HepG2 (cell line): Measurements from ENCODE around the gene EFEMP2. TPM values are rescaled to one million over a fixed set of nuclear protein-coding genes. Genes with fewer than 3 reads are reported as not detected.

Experiments
- ATAC-seq: fragments of 200-7000 bp; cut with Tn5 transposase; 3 replicates; pipeline ENCODE4 v1.9.1; 2020; ENCODE audit warnings: mild to moderate bottlenecking, moderate library complexity
- BruUV-seq: library from RNA; stranded (reverse); fragments of 400-500 nt; replicated peaks from 2 replicates; lab custom pipeline; 2021; lab: Mats Ljungman, UMichigan
- CTCF ChIA-PET: fragments of 300-600 bp; formaldehyde crosslinking; extraction: SDS; loops from one replicate; lab custom pipeline; 2021; ENCODE audit warnings: low total read pairs, inconsistent platforms, low intra/inter-chr PET ratio; lab: Yijun Ruan, JAX
- POLR2A ChIA-PET: fragments of 350-600 bp; sonication (Branson Sonifier 250); formaldehyde crosslinking; loops from one replicate; lab custom pipeline; 2020; ENCODE audit warnings: antibody characterized with exemption, inconsistent platforms; lab: Yijun Ruan, JAX
- DNase-seq: peaks from one replicate; pipeline ENCODE4 v3.0.0-alpha.2; 2015; ENCODE audit warnings: low spot score
- FAIRE-seq: peaks from 3 replicates; lab custom pipeline; 2011; peaks lifted over from hg19 to GRCh38; lab: Jason Lieb, UNC
- H2AFZ ChIP-seq: one replicate; pipeline ENCODE4 v1.6.1; 2011; ENCODE audit warnings: low read length, inconsistent platforms
- H3K27ac ChIP-seq: fragments of 300-600 bp; 3 replicates; pipeline ENCODE4 v1.8.0; 2011; ENCODE audit warnings: mixed run types, mild to moderate bottlenecking, mixed read lengths, low read length, inconsistent platforms; ENCODE audit not compliant: insufficient read depth; ENCODE audit errors: extremely low read length
- H3K27me3 ChIP-seq, 2 experiments: fragments of 200-600 bp in 1 of 2; 2 replicates in 1 of 2; 3 replicates in 1 of 2; pipeline versions ENCODE4 v1.6.0 to v1.8.0; 2011; ENCODE audit warnings: low read length in 2 of 2, mild to moderate bottlenecking in 2 of 2, moderate library complexity in 2 of 2, inconsistent platforms in 1 of 2; ENCODE audit not compliant: insufficient read depth in 2 of 2, control insufficient read depth in 1 of 2
- H3K36me3 ChIP-seq, 2 experiments: fragments of 200-600 bp in 1 of 2; replicated peaks in 1 of 2; 2 replicates in 1 of 2; 3 replicates in 1 of 2; pipeline versions ENCODE4 v1.5.1 to v1.8.0; 2011; ENCODE audit warnings: low read length in 2 of 2, inconsistent platforms in 1 of 2; ENCODE audit not compliant: insufficient read depth in 2 of 2, control insufficient read depth in 1 of 2
- H3K4me1 ChIP-seq: 2 replicates; pipeline ENCODE4 v1.5.1; 2012; ENCODE audit warnings: low read length, inconsistent platforms; ENCODE audit not compliant: insufficient read depth
- H3K4me2 ChIP-seq: 2 replicates; pipeline ENCODE4 v1.6.0; 2011; ENCODE audit warnings: low read depth, low read length, inconsistent platforms
- H3K4me3 ChIP-seq, 3 experiments: fragments of 200-600 bp in 1 of 3; sonication (generic), shearing (Covaris generic) in 1 of 3; replicated peaks in 1 of 3; 2 replicates each; pipeline ENCODE4 v1.5.1; 2011 to 2016; ENCODE audit warnings: low read length in 3 of 3, inconsistent platforms in 2 of 3, low read depth in 2 of 3, mild to moderate bottlenecking in 2 of 3, control low read depth in 1 of 3, mixed read lengths in 1 of 3; ENCODE audit not compliant: insufficient read depth in 1 of 3
- H3K79me2 ChIP-seq: one replicate; pipeline ENCODE4 v1.6.1; 2011; ENCODE audit warnings: low read length, inconsistent platforms; ENCODE audit not compliant: insufficient read depth
- H3K9ac ChIP-seq: 2 replicates; pipeline ENCODE4 v1.6.0; 2011; ENCODE audit warnings: mild to moderate bottlenecking, low read depth, low read length, inconsistent platforms; ENCODE audit not compliant: insufficient read depth
- H3K9me3 ChIP-seq: 2 replicates; pipeline ENCODE4 v1.5.1; 2012; ENCODE audit warnings: mild to moderate bottlenecking, low read length
- H4K20me1 ChIP-seq: 2 replicates; pipeline ENCODE4 v1.6.0; 2011; ENCODE audit warnings: inconsistent platforms, mild to moderate bottlenecking, low read length, moderate library complexity; ENCODE audit not compliant: insufficient read depth
- FOXM1 ChIP-seq: sonication (generic); formaldehyde crosslinking; IDR thresholded peaks from 2 replicates; pipeline ENCODE4 v1.5.0; 2020; ENCODE audit warnings: missing genetic modification reagents
- GMEB1 ChIP-seq: sonication (generic); formaldehyde crosslinking; IDR thresholded peaks from 2 replicates; pipeline ENCODE4 v1.5.1; 2020; ENCODE audit warnings: missing genetic modification reagents, mild to moderate bottlenecking, borderline replicate concordance
- IRF1 ChIP-seq: sonication (generic); formaldehyde crosslinking; IDR thresholded peaks from 2 replicates; pipeline ENCODE4 v1.4.0; 2020; ENCODE audit warnings: low read depth, mild to moderate bottlenecking, missing genetic modification reagents
- KAT2B ChIP-seq: fragments of 150-350 bp; IDR thresholded peaks from 2 replicates; pipeline ENCODE4 v1.6.1; 2014; ENCODE audit warnings: low read depth, low read length, borderline replicate concordance
- PRMT3 ChIP-seq: sonication (generic); formaldehyde crosslinking; IDR thresholded peaks from 2 replicates; pipeline ENCODE4 v1.8.1; 2022; ENCODE audit warnings: low read depth, mild to moderate bottlenecking, moderate library complexity, missing genetic modification reagents, borderline replicate concordance
- RCOR2 ChIP-seq: IDR thresholded peaks from 2 replicates; pipeline ENCODE4 v1.6.1; 2016; ENCODE audit warnings: missing biosample characterization, missing genetic modification reagents
- SRSF4 ChIP-seq: fragments of 200-400 bp; formaldehyde crosslinking; IDR thresholded peaks from one replicate; pipeline ENCODE4 v1.6.1; 2018; ENCODE audit warnings: mild to moderate bottlenecking, low read depth, low read length, moderate library complexity; ENCODE audit not compliant: poor library complexity, severe bottlenecking
- ZBTB7B ChIP-seq: sonication (generic); formaldehyde crosslinking; IDR thresholded peaks from 2 replicates; pipeline ENCODE4 v1.4.0; 2020; ENCODE audit warnings: missing genetic modification reagents
- ZNF12 ChIP-seq: sonication (generic); formaldehyde crosslinking; IDR thresholded peaks from 2 replicates; pipeline ENCODE4 v1.5.0; 2020; ENCODE audit warnings: missing genetic modification reagents
- ZNF281 ChIP-seq: sonication (generic); formaldehyde crosslinking; IDR thresholded peaks from 2 replicates; pipeline ENCODE4 v1.4.0; 2020; ENCODE audit warnings: missing genetic modification reagents, borderline replicate concordance
- ZNF362 ChIP-seq: sonication (generic); formaldehyde crosslinking; IDR thresholded peaks from 2 replicates; pipeline ENCODE4 v1.4.0; 2020; ENCODE audit warnings: missing genetic modification reagents, mild to moderate bottlenecking, borderline replicate concordance
- ZNF44 ChIP-seq: sonication (generic); formaldehyde crosslinking; IDR thresholded peaks from 2 replicates; pipeline ENCODE4 v1.5.1; 2020; ENCODE audit warnings: mild to moderate bottlenecking, missing genetic modification reagents
- ZNF773 ChIP-seq: sonication (generic); formaldehyde crosslinking; IDR thresholded peaks from 2 replicates; pipeline ENCODE4 v1.4.0; 2020; ENCODE audit warnings: missing genetic modification reagents, borderline replicate concordance
- WGBS: methylation state at CpG from one replicate; pipeline ENCODE4 v1.1.6; 2017; ENCODE audit warnings: low lambda C conversion rate; 5-methylcytosine and 5-hydroxymethylcytosine counted together
- in situ Hi-C: cut with HindIII; loops from 2 replicates; pipeline ENCODE4 v1.10.0; 2017; ENCODE audit warnings: low pct_unique_long_range_greater_than_20kb; ENCODE audit not compliant: extremely low pct_ligation_motif_present
- intact Hi-C: fragments of 100-400 bp; cut with micrococcal nuclease; formaldehyde crosslinking; loops from one replicate; pipeline ENCODE4 v1.10.0; 2022; ENCODE audit not compliant: unreplicated experiment
- polyA plus RNA-seq, 8 experiments: library from polyadenylated mRNA; depleted of rRNA in 3 of 8; stranded (reverse) in 7 of 8; unstranded in 1 of 8; fragments of >200 nt; fragmentation: Illumina TruSeq in 4 of 8; extraction: Trizol in 4 of 8; gene quantifications; 2 replicates each; pipeline versions ENCODE4 v1.2.1 to v1.2.3, GENCODE V29; 2011 to 2016; ENCODE audit warnings: low read depth in 4 of 8, missing spikeins in 1 of 8, mixed read lengths in 1 of 8; ENCODE audit not compliant: insufficient read depth in 1 of 8
- total RNA-seq, 5 experiments: library from RNA; depleted of rRNA; stranded (reverse); fragments of >200 nt; fragmentation: Illumina TruSeq; extraction: Trizol; gene quantifications; 2 replicates each; pipeline ENCODE4 v1.2.3, GENCODE V29; 2016; ENCODE audit warnings: low read depth in 1 of 5

The EFEMP2 gene
- total and polyA plus RNA-seq, 2 of the 13 experiments (the other 11 are each of a cell fraction or from before 2014, with no cell fraction given), result 7.4 to 29.7 TPM

GRCh38 chr11:65860278-65861164, 12.1 kb downstream of the EFEMP2 start, which contains the start of gene MUS81:
Gene MUS81 (plus strand): TSS chr11:65860433. CDS start chr11:65860754, 321 bp downstream.
- CTCF ChIA-PET, result interaction anchor here (0.9 to 1.9 kb wide), 4 partner anchors 24 to 149 kb away, joined by 3 to 7 read pairs (median 5); no protein-coding TSS in a partner anchor
- in situ Hi-C loops, result no loop called here
- TSS peak; percentile 38 for BruUV-seq
- TF ChIP-seq ZNF12 (CRISPR knock-in tag), result no peak; the same call in 1 of the 2 replicates
- TF ChIP-seq RCOR2 (CRISPR knock-in tag), result 0 out of 2 replicates have a peak, but pooled peaks have one; percentile 49
- TF ChIP-seq KAT2B, result no peak
- no peak; the same call in 1 of the 2 replicates for TF ChIP-seq GMEB1 (CRISPR knock-in tag)
- 0 out of 2 replicates have a peak, but pooled peaks have one; percentile 61 for TF ChIP-seq ZNF44
- TF ChIP-seq SRSF4, result no peak
- no peak for TF ChIP-seq PRMT3
- peak; percentile 85; the same call in 1 of the 2 replicates for TF ChIP-seq ZBTB7B (CRISPR knock-in tag)
- TF ChIP-seq ZNF362 (CRISPR knock-in tag), result no peak
- no peak for TF ChIP-seq ZNF281 (CRISPR knock-in tag)
- no peak for TF ChIP-seq FOXM1
- no peak for TF ChIP-seq IRF1
- no peak; the same call in 1 of the 2 replicates for TF ChIP-seq ZNF773

More at GRCh38 chr11:65860278-65861164, 12.1 kb downstream of the EFEMP2 start, which contains the start of gene MUS81:
- FAIRE-seq (peak; percentile 71), DNase-seq (peak; percentile 97), ATAC-seq (peak; percentile 60)
- H3K27ac ChIP-seq, result peak within 1 kb of the TSS; percentile 90
- WGBS, result under 1% methylated on average over 10 of the region's 78 CpGs
- peaks cover 41% of the 10 kb centered on the region for H3K4me1 ChIP-seq
- H3K4me2 ChIP-seq, result peak within 1 kb of the TSS; percentile 100
- no peaks in the 10 kb centered on the region for H3K9me3 ChIP-seq
- POLR2A ChIA-PET, result interaction anchor here (0.7 to 5.4 kb wide), 26 partner anchors 10 to 438 kb away, joined by 3 to 81 read pairs (median 5); partner anchors contain the start of genes AP5B1, BANF1, CCDC85B and EFEMP2
- peak within 1 kb of the TSS; percentile 80 to 99 (median 89) for H3K4me3 ChIP-seq
- H3K27me3 ChIP-seq, result no peaks in the 10 kb centered on the region; a peak in 1 of 5 replicates
- peaks cover 16 to 44% of the 10 kb centered on the region in 2 experiments for H3K36me3 ChIP-seq
- peaks cover 21% of the 10 kb centered on the region for H4K20me1 ChIP-seq
- intact Hi-C loops, result no loop called here
- H3K9ac ChIP-seq, result peak within 1 kb of the TSS; percentile 89
- peaks cover 32% of the 10 kb centered on the region for H3K79me2 ChIP-seq
- H2AFZ ChIP-seq, result no peak within 1 kb of the TSS
